Duodenal mucosa (tissue), 2 donors: ENCODE data around the gene ELF2.
"Not testable (repeated sequence)": the region's sequence is repeated elsewhere in the genome, so short reads cannot be mapped to it uniquely, and the experiment has no call there.

ENCODE experiments used
- H3K27ac ChIP-seq: one replicate; pipeline ENCODE4 v1.7.0; 2013; ENCODE audit warnings: low read depth, low read length
- H3K27me3 ChIP-seq, 2 donors: one replicate each; pipeline ENCODE4 v1.7.0; 2013; ENCODE audit warnings: low read length in 2 of 2, control low read depth in 1 of 2; ENCODE audit not compliant: insufficient read depth in 2 of 2, control insufficient read depth in 1 of 2
- H3K36me3 ChIP-seq, 2 donors: one replicate each; pipeline ENCODE4 v1.7.0; 2013; ENCODE audit warnings: low read length in 2 of 2, control low read depth in 1 of 2; ENCODE audit not compliant: insufficient read depth in 2 of 2, control insufficient read depth in 1 of 2
- H3K4me1 ChIP-seq, 2 donors: one replicate each; pipeline ENCODE4 v1.7.0; 2013; ENCODE audit warnings: low read length in 2 of 2, control low read depth in 1 of 2; ENCODE audit not compliant: insufficient read depth in 2 of 2, control insufficient read depth in 1 of 2
- H3K4me3 ChIP-seq, 2 donors: one replicate each; pipeline ENCODE4 v1.7.0; 2013; ENCODE audit warnings: low read length in 2 of 2, low read depth in 1 of 2
- H3K9ac ChIP-seq, 2 donors: one replicate each; pipeline ENCODE4 v1.7.0; 2013; ENCODE audit warnings: low read length in 2 of 2, low read depth in 1 of 2
- H3K9me3 ChIP-seq, 2 donors: one replicate each; pipeline ENCODE4 v1.7.0; 2013; ENCODE audit warnings: low read length in 2 of 2, control low read depth in 1 of 2; ENCODE audit not compliant: control insufficient read depth in 1 of 2

The ELF2 gene

DNA sequence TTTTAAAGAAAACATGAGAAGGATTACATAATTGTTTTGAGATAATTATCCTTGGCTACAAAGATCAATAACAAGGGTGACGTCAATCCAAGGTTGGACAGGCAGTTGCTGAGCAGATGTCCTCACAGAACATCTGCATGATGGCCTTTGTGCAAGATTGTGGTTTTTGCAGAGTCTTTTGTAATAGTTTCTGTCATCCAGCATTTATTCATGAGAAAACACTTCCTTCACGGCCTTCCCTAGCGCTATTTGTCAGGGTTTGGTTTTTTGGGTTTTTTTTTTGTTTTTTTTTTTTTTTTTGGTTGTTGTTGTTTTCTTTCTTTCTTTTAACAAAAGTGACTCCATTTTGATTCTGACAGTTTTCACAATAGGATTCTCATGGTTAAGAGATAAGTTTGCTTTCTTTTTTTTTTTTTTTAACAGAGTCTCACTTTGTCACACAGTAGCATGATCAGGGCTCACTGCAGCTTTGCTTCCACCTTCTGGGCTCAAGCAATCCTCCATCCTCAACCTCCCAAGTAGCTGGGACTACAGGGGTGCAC lies 31.5 kb upstream of the ELF2 start:
- Histone ChIP-seq H3K9ac (no peak overlapping the region), H3K27ac (no peak overlapping the region), H3K9me3 (no peaks in the 10 kb centered on the region), H3K4me1 (no peaks in the 10 kb centered on the region), H3K27me3 (no peaks in the 10 kb centered on the region), H3K4me3 (no peak overlapping the region), H3K36me3 (no peaks in the 10 kb centered on the region)

DNA sequence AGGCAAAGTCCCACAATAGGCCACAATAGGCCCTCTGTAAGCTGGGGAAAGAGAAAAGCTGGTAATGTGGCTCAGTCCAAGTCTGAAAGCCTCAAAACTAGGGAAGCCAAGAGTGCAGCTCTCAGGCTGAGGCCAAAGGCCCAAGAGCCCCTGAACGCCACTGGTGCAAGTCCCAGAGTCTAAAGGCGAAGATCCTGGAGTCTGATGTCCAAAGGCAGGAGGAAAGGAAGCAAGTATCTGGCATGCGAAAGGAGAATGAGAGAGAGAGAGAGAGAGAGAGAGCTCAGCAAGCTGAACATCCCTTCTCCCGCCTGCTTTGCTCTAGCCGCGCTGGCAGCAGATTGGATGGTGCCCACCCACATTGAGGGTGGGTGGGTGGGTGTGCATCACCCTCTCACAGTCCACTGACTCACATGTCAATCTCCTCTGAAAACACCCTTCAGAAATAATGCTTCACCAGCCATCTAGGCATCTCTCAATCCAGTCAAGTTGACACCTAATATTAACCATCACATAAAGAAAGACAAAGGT lies 30.9 kb upstream of the ELF2 start:
- Histone ChIP-seq H3K9me3 (no peaks in the 10 kb centered on the region), H3K27me3 (no peaks in the 10 kb centered on the region), H3K9ac (no peak overlapping the region), H3K36me3 (no peaks in the 10 kb centered on the region), H3K4me3 (no peak overlapping the region), H3K27ac (no peak overlapping the region), H3K4me1 (no peaks in the 10 kb centered on the region)

DNA sequence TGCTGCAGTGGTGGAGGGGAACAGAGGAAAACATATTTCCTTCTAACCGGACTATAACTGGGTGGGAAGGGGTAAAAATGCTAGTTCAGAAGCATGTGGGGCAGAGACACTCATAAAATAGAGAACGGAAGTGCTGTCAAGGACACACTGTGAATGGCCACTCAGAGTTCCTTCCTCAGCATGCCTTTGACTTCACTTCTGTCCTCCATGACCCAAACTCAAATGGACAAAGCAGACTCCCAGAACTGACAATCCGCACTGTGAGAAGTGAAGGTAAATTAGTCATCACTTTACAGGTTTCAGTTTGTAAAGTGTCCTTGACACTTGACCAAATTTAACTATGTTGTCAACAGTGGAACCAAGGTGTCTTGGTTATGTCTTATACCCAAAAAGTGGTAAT lies 30.2 kb upstream of the ELF2 start:
- Histone ChIP-seq H3K4me1 (no peaks in the 10 kb centered on the region), H3K27ac (no peak overlapping the region), H3K9ac (no peak overlapping the region), H3K4me3 (no peak overlapping the region), H3K9me3 (no peaks in the 10 kb centered on the region), H3K27me3 (no peaks in the 10 kb centered on the region), H3K36me3 (no peaks in the 10 kb centered on the region)

DNA sequence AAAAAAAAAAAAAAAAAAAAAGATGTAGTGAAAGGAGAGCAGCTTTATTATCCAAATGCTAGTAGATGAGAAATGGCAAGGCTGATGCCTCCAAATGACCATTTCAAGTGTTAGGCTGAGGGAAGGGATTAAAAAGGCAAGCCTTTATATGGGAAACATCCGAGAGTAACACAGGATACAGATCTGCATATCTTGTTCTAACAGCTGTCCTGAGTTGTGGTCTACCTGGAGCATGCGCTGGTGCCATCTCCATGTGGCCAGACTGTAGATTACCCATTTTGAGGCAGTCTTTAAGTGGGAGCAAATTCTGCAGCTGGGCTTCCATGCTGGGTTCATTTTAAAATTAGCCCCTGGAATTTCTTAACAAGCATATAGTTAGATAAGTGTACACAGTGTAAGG lies 26.0 kb upstream of the ELF2 start:
- Histone ChIP-seq H3K4me1 (no peaks in the 10 kb centered on the region), H3K27me3 (no peaks in the 10 kb centered on the region), H3K9me3 (no peaks in the 10 kb centered on the region), H3K27ac (no peak overlapping the region), H3K36me3 (no peaks in the 10 kb centered on the region), H3K9ac (no peak overlapping the region), H3K4me3 (no peak overlapping the region)

DNA sequence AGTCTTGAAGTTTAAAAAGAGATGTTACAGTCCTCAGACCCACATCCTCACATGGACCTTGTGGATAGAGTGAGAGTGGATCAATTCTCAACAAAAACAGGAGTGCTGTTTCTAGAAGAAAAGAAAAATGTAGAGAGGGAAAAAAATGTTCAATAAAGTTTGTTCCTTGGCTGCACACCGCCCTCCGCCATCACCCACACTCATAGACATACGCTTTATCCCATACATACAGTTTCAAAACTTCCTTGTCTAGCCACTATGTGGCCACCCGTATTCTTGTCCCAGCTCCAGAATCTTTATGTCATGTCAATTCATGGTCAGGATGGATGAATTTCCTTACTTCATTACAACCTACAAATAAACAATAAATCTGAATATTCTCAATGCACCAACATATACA lies 23.5 kb upstream of the ELF2 start:
- Histone ChIP-seq H3K27me3 (no peaks in the 10 kb centered on the region), H3K4me3 (no peak overlapping the region), H3K36me3 (no peaks in the 10 kb centered on the region), H3K9me3 (no peaks in the 10 kb centered on the region), H3K4me1 (no peaks in the 10 kb centered on the region), H3K27ac (no peak overlapping the region), H3K9ac (no peak overlapping the region)

DNA sequence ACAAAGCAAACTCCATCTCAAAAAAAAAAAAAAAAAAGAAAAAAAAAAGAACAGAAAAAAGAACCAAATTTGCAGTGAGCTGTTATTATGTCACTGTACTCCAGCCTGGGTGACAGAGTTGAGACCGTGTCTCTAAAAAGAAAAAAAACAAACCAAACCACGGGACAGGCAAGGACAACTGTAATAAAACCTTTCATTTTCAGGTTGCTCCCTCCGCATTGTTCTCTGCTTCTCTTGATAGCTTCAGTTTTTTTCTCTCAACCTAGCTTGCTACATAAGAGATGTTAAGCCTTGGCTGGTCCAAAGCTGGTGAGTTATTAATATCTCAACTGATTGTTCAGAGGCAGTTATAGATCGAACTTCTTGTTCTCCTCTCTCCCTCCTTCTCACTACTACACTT lies 23.1 kb upstream of the ELF2 start:
- Histone ChIP-seq H3K27me3 (no peaks in the 10 kb centered on the region), H3K4me1 (no peaks in the 10 kb centered on the region), H3K27ac (no peak overlapping the region), H3K9me3 (no peaks in the 10 kb centered on the region), H3K9ac (no peak overlapping the region), H3K4me3 (no peak overlapping the region), H3K36me3 (no peaks in the 10 kb centered on the region)

DNA sequence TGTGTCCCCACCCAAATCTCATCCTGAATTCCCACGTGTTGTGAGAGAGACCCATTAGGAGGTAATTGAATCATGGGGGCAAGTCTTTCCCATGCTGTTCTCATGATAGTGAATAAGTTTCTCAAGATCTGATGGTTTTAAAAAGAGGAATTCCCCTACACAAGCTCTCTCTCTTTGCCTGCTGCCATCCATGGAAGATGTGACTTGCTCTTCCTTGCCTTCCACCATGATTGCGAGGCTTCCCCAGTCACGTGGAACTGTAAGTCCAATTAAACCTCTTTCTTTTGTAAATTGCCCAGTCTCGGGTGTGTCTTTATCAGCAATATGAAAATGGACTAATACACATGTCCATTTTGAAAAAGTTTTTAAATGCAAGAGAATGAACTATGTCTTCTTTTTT lies 20.2 kb upstream of the ELF2 start:
- not testable (repeated sequence) for H3K36me3 ChIP-seq, H3K9ac ChIP-seq, H3K27ac ChIP-seq, H3K4me1 ChIP-seq, H3K9me3 ChIP-seq, H3K4me3 ChIP-seq, H3K27me3 ChIP-seq

DNA sequence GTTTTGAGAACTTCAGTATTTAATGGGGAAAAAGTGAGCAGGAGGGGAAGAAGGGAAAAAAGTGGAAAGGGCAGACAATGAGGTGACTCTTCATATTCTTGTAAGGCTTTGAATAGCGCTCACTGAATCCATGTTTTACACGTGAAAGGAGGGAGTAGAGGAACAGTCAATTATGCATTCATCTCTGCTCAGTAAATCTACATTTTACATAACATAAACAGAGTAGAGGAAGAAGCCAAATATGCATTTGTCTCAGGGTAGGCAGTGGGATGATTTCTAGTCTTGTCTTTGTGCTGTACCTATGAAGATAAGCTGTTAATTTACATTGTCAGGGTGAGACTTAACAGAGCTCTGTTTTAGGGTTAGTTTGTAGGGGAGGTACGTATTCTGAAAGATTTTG lies 19.4 kb upstream of the ELF2 start:
- Histone ChIP-seq H3K9ac (no peak overlapping the region), H3K4me3 (no peak overlapping the region), H3K36me3 (no peaks in the 10 kb centered on the region), H3K9me3 (no peaks in the 10 kb centered on the region), H3K27ac (no peak overlapping the region), H3K27me3 (no peaks in the 10 kb centered on the region), H3K4me1 (no peaks in the 10 kb centered on the region)

DNA sequence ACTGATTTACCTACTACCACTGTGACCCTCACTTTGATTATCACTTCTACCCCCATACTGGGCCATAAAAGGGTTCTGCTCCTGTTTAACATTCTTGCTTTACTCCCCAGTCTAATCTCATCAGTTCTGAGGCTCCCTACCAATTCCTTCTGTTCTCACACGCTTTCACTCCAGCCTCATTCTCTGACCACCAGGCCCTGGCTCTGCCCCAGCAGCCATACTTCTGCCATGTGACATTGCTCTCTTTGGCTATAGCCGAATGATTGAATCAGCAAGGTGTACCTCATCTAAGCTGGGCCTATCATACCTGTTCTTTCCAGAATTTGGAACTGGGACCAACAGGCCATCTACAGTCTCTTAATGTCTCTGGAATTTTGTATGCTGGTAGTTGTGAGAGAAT lies 14.4 kb upstream of the ELF2 start:
- Histone ChIP-seq H3K27me3 (no peaks in the 10 kb centered on the region), H3K4me3 (no peak overlapping the region), H3K9ac (no peak overlapping the region), H3K36me3 (no peaks in the 10 kb centered on the region), H3K27ac (no peak overlapping the region), H3K9me3 (no peaks in the 10 kb centered on the region), H3K4me1 (no peaks in the 10 kb centered on the region)

DNA sequence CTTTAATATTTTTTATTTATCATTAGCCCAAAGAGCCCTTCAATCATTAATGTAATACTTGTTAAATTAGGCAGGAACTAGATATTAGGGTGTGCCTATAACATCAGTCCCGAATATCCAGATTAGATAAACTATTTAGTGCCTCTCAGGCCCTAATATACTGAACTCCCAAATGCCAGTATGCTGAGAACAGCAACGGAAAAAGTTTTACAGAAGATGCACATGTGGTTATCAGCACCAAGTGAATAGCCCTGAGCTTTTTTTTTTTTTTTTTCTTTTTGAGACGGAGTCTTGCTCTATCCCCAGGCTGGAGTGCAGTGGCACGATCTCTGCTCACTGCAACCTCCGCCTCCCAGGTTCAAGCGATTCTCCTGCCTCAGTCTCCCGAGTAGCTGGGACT lies 13.0 kb upstream of the ELF2 start:
- H3K9ac ChIP-seq, result no peak overlapping the region
- H3K36me3 ChIP-seq, result no peaks in the 10 kb centered on the region
- no peak overlapping the region for H3K4me3 ChIP-seq
- no peak overlapping the region for H3K27ac ChIP-seq
- H3K27me3 ChIP-seq, result no peaks in the 10 kb centered on the region
- no peaks in the 10 kb centered on the region for H3K4me1 ChIP-seq
- H3K9me3 ChIP-seq, result no peaks in the 10 kb centered on the region

DNA sequence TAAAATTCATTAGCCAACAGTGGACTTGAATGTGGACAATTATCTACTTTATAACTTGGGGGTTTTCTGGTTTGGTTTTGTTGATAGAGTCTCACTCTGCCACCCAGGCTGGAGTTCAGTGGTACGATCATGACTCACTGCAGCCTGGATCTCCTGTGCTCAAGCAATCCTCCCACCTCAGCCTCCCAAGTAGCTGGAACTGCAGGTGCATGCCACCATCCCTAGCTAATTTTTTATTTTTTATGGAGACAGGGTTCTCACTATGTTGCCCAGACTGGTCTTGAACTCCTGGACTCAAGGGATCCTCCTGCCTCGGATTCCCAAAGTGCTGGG lies 12.4 kb upstream of the ELF2 start:
- Histone ChIP-seq H3K4me1 (no peaks in the 10 kb centered on the region), H3K27me3 (no peaks in the 10 kb centered on the region), H3K4me3 (no peak overlapping the region), H3K9ac (no peak overlapping the region), H3K36me3 (no peaks in the 10 kb centered on the region), H3K9me3 (no peaks in the 10 kb centered on the region), H3K27ac (no peak overlapping the region)
